Superior temporal gyrus (tissue), 1 donor: ENCODE measurements around the gene INPP5A.
"Not testable (repeated sequence)": the region's sequence is repeated elsewhere in the genome, so short reads cannot be mapped to it uniquely, and the experiment has no call there.

Source experiments
- DNase-seq: peaks from one replicate; pipeline ENCODE4 v3.0.0-alpha.2; 2016; ENCODE audit errors: extremely low spot score

INPP5A gene

GRCh38 chr10:132784866-132785722 is 247.5 kb downstream of the INPP5A start:
- DNase-seq = no peak

GRCh38 chr10:132785723-132786475 is 248.3 kb downstream of the INPP5A start, which contains the start of gene NKX6-2:
Gene NKX6-2 (minus strand): TSS chr10:132786147. CDS start chr10:132785948, 199 bp downstream.
- peak; percentile 60 for DNase-seq

GRCh38 chr10:132786476-132786883 is 248.9 kb downstream of the INPP5A start:
- DNase-seq = no peak

- DNase-seq = no peak
These were observed 249.4 kb downstream of the INPP5A start for GRCh38 chr10:132786884-132787494.

GRCh38 chr10:132787495-132788179 is 250.1 kb downstream of the INPP5A start:
- no peak for DNase-seq

- DNase-seq = peak; percentile 57
These were observed 250.7 kb downstream of the INPP5A start for GRCh38 chr10:132788180-132788830.

- no peak for DNase-seq
These were observed 251.2 kb downstream of the INPP5A start for GRCh38 chr10:132788831-132789219.

GRCh38 chr10:132789659-132790148 is 252.1 kb downstream of the INPP5A start:
- DNase-seq = no peak

- no peak for DNase-seq
These were observed 252.9 kb downstream of the INPP5A start for GRCh38 chr10:132790470-132790869.

GRCh38 chr10:132790934-132791829 is 253.6 kb downstream of the INPP5A start:
- no peak for DNase-seq

- not testable (repeated sequence) for DNase-seq
These were observed 254.5 kb downstream of the INPP5A start for GRCh38 chr10:132792099-132792498.

GRCh38 chr10:132792796-132793195 is 255.2 kb downstream of the INPP5A start:
- no peak for DNase-seq

- no peak for DNase-seq
These were observed 255.6 kb downstream of the INPP5A start for GRCh38 chr10:132793213-132793612.

GRCh38 chr10:132793871-132794849 is 256.6 kb downstream of the INPP5A start:
- DNase-seq = no peak

GRCh38 chr10:132796846-132797245 is 259.3 kb downstream of the INPP5A start:
- DNase-seq = no peak

- not testable (repeated sequence) for DNase-seq
These were observed 260.4 kb downstream of the INPP5A start for GRCh38 chr10:132797986-132798385.

- no peak for DNase-seq
These were observed 260.8 kb downstream of the INPP5A start for GRCh38 chr10:132798403-132798802.

GRCh38 chr10:132798876-132799275 is 261.3 kb downstream of the INPP5A start:
- no peak for DNase-seq

GRCh38 chr10:132799865-132800264 is 262.3 kb downstream of the INPP5A start:
- no peak for DNase-seq
